Measurements from ENCODE around the gene SYNGR4.

Gene SYNGR4

DNA sequence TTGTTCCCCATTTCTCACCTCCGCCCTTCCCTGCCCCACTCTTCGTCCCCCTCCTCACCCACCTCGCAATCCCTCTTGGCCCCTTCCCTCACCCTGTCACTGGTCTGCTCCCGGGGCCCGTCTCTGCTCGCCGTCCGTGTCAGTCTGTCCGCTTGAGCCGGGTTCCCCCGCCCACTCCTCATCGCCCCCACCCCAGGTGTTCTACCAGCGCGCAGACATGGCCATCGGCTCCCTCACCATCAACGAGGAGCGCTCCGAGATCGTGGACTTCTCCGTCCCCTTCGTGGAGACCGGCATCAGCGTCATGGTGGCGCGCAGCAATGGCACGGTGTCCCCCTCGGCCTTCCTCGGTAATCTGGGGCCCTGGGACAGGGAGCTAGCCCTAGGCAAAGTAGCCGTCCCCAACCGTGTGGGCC lies 51.6 kb downstream of the SYNGR4 start:
- Mint-ChIP-seq H3K36me3 (no peaks in the 10 kb centered on the region), H3K27me3 (peaks cover 3% of the 10 kb centered on the region), H3K4me3 (peak overlapping the region; percentile 49), H3K4me1 (ENCODE audit: low read depth) (peaks cover 20% of the 10 kb centered on the region), H3K9me3 (ENCODE audit: low read depth) (no peaks in the 10 kb centered on the region), H3K27ac (no peak overlapping the region)

DNA sequence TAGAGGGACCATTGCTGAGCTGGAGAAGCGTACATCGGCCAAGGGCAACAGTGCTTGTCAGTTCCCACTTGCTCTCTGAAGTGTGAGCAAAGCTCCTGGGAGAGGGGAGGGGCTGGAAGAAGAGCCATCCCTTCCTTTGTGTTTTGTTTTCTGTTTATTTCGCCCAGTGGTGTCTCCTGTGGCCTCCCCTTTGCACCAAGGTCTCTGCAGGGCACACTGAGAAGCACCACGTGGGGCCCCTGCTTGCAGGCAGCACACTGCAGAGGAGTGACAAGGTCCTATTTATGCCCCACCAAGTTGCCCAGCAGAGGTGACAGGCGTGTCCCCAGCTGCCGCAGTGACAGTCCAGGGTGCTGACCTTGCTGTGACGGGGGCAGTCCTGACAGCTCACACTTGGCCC lies 53.3 kb downstream of the SYNGR4 start:
- H3K4me1 Mint-ChIP-seq (ENCODE audit: low read depth), result peaks cover 20% of the 10 kb centered on the region
- H3K9me3 Mint-ChIP-seq (ENCODE audit: low read depth), result no peaks in the 10 kb centered on the region
- no peak overlapping the region for H3K27ac Mint-ChIP-seq
- no peaks in the 10 kb centered on the region for H3K36me3 Mint-ChIP-seq
- no peak overlapping the region for H3K4me3 Mint-ChIP-seq
- peaks cover 3% of the 10 kb centered on the region for H3K27me3 Mint-ChIP-seq

DNA sequence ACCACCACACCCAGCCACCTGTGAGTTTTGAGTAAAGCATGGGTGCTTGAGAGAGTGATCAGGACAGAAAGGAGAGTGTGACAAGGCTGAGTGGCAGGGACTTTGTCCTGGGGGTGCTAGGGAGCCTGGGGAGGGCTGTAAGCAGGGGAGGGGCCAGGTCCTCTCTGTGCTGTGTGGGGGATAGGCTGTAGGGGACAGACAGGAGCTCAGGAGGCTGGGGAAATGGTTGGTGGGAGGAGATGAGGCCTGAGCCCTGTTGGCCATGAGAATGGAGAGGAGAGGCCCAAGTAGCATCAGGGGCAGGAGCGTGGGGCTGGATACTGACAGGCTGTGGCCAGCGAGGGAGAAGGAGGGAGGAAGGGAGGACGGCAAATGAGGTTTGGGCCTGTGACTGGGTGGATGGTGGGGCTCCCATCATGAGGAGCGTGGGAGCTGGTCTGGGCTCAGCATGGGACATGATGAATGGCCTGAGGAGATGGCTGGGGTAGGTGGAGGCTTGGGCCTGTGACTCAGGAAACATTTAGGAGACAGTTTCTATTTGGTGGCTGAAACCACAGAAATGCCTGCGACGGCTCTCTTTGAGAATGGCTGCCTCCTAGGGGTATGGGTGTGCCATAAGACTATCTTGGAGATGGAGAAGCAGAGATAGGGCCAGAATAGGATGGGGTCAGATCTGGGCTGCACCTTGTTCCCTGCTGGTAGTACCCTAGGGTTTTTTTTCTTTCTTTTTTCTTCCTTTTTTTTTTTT lies 54.3 kb downstream of the SYNGR4 start:
- Mint-ChIP-seq H3K4me1 (ENCODE audit: low read depth) (peaks cover 20% of the 10 kb centered on the region), H3K9me3 (ENCODE audit: low read depth) (no peaks in the 10 kb centered on the region)

DNA sequence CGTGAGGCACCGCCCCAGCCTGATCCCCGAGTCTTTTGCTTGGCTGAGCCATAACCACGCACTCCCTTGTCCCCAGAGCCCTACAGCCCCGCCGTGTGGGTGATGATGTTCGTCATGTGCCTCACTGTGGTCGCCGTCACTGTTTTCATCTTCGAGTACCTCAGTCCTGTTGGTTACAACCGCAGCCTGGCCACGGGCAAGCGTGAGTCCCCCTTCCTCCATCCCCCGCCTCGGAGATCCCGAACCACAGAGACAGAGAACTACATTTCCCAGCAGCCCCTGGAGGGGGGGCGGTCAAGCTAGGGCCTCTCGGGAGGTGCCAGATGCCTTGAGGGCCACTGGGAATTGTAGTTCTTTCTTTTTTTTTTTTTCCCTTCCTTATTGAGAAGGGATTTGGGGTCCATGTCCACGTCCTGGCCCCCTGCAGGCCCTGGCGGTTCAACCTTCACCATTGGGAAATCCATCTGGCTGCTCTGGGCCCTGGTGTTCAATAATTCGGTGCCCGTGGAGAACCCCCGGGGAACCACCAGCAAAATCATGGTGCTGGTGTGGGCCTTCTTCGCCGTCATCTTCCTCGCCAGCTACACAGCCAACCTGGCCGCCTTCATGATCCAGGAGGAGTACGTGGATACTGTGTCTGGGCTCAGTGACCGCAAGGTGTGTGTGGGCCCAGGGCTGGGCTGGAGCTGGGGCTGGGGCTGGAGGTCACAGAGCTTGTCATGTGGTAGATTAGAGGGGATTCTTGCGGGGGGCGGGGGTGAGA lies 55.2 kb downstream of the SYNGR4 start:
- Mint-ChIP-seq H3K4me3 (peak overlapping the region; percentile 77), H3K4me1 (ENCODE audit: low read depth) (peaks cover 17% of the 10 kb centered on the region), H3K27me3 (peaks cover 3% of the 10 kb centered on the region), H3K36me3 (no peaks in the 10 kb centered on the region), H3K9me3 (ENCODE audit: low read depth) (no peaks in the 10 kb centered on the region), H3K27ac (no peak overlapping the region)

More for the DNA sequence above, 54.3 kb downstream of the SYNGR4 start:
- no peak overlapping the region for H3K27ac Mint-ChIP-seq
- peak overlapping the region; percentile 77 for H3K4me3 Mint-ChIP-seq
- peaks cover 3% of the 10 kb centered on the region for H3K27me3 Mint-ChIP-seq
- no peaks in the 10 kb centered on the region for H3K36me3 Mint-ChIP-seq

DNA sequence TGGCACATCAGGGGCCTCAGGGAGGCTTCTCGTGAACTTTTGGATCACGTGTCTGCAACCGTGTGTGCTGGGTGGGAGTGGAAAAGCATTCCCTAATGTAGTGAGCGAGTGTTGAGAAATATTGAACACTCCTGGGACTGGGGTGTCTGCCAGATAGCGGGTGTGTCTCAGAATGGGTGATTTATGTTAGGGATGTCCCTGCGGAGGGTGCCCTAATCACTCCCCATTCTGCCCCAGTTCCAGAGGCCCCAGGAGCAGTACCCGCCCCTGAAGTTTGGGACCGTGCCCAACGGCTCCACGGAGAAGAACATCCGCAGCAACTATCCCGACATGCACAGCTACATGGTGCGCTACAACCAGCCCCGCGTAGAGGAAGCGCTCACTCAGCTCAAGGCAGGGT lies 57.4 kb downstream of the SYNGR4 start:
- Mint-ChIP-seq H3K27me3 (peaks cover 2% of the 10 kb centered on the region), H3K4me3 (no peak overlapping the region), H3K4me1 (ENCODE audit: low read depth) (peaks cover 14% of the 10 kb centered on the region), H3K9me3 (ENCODE audit: low read depth) (no peaks in the 10 kb centered on the region), H3K36me3 (no peaks in the 10 kb centered on the region), H3K27ac (no peak overlapping the region)

DNA sequence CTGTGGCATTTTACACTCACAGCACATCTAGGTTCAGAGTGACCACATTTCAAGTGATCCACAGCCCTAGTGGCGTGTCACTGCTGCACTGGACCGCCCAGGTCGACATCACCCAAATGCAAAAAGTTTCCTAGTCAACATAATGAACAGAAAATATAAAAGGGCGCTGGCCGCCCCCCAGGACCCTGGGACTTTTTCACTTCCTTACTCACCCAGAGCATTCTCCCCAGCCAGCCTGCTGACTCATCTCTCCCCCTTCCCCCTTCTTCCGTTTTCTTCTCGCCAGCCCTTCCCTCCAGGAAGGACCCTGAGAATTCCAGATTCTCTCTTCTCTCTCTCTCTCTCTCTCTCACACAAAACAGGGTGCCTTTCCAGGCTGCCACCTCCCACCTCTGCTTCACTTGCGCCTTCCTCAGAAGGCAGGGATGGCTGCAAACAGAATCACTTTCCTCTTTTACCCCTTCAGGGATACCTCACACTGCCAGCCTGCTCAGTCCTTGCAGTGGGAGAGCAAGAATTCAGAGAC lies 60.6 kb downstream of the SYNGR4 start:
- Mint-ChIP-seq H3K27ac (no peak overlapping the region), H3K4me1 (ENCODE audit: low read depth) (peaks cover 5% of the 10 kb centered on the region), H3K9me3 (ENCODE audit: low read depth) (no peaks in the 10 kb centered on the region), H3K4me3 (no peak overlapping the region), H3K36me3 (no peaks in the 10 kb centered on the region), H3K27me3 (peaks cover 2% of the 10 kb centered on the region)

All from activated naive CD8-positive, alpha-beta T cell (primary cell).